SK-N-SH (cell line): ENCODE measurements around the gene ZNF609. TPM values are rescaled to one million over a fixed set of nuclear protein-coding genes. Genes with fewer than 3 reads are reported as not detected.

Source experiments
- CTCF ChIA-PET: fragments of 300-600, 350-600 bp; formaldehyde crosslinking; extraction: SDS; loops from one replicate; lab custom pipeline; 2021; lab: Yijun Ruan, JAX
- POLR2A ChIA-PET: fragments of 350-600 bp; sonication (Branson Sonifier 250); formaldehyde crosslinking; extraction: SDS; loops from one replicate; lab custom pipeline; 2020; ENCODE audit warnings: antibody characterized with exemption, inconsistent platforms; lab: Yijun Ruan, JAX
- DNase-seq: peaks from one replicate; pipeline ENCODE4 v3.0.0; 2012
- H2AFZ ChIP-seq: fragments of 200-600 bp; sonication (generic); 2 replicates; pipeline ENCODE4 v1.8.1; 2016; ENCODE audit warnings: antibody characterized with exemption, mild to moderate bottlenecking, low read depth
- H3F3A ChIP-seq: fragments of 200-600 bp; sonication (generic); replicated peaks from 2 replicates; pipeline ENCODE3; 2016; ENCODE audit warnings: antibody characterized with exemption, mild to moderate bottlenecking; ENCODE audit not compliant: insufficient read depth
- H3K27ac ChIP-seq, 2 experiments: fragments of 200-500 bp in 1 of 2; fragments of 200-600 bp in 1 of 2; sonication (Bioruptor generic) in 1 of 2; sonication (generic), shearing (Covaris generic) in 1 of 2; 2 replicates each; pipeline versions ENCODE4 v1.5.1 to v1.6.1; 2014 to 2016; ENCODE audit warnings: low read depth in 2 of 2, inconsistent platforms in 1 of 2, low read length in 1 of 2, mild to moderate bottlenecking in 1 of 2, mixed read lengths in 1 of 2
- H3K27me3 ChIP-seq: fragments of 200-600 bp; sonication (generic), shearing (Covaris generic); 2 replicates; pipeline ENCODE4 v1.6.1; 2016; ENCODE audit warnings: mixed run types; ENCODE audit not compliant: insufficient read depth
- H3K36me3 ChIP-seq, 2 experiments: fragments of 200-500 bp in 1 of 2; fragments of 200-600 bp in 1 of 2; sonication (Bioruptor generic) in 1 of 2; sonication (generic) in 1 of 2; replicated peaks in 1 of 2; 2 replicates each; pipeline versions ENCODE3 to v1.5.1; 2014 to 2016; ENCODE audit warnings: low read length in 1 of 2, mild to moderate bottlenecking in 1 of 2; ENCODE audit not compliant: insufficient read depth in 2 of 2, control insufficient read depth in 1 of 2
- H3K4me1 ChIP-seq, 2 experiments: fragments of 200-500 bp in 1 of 2; fragments of 200-600 bp in 1 of 2; sonication (Bioruptor generic) in 1 of 2; sonication (generic), shearing (Covaris generic) in 1 of 2; 2 replicates each; pipeline versions ENCODE4 v1.5.1 to v1.6.1; 2014 to 2016; ENCODE audit warnings: low read depth in 1 of 2, low read length in 1 of 2, mixed run types in 1 of 2; ENCODE audit not compliant: insufficient read depth in 2 of 2, control insufficient read depth in 1 of 2
- H3K4me2 ChIP-seq: fragments of 200-600 bp; sonication (generic), shearing (Covaris generic); 2 replicates; pipeline ENCODE4 v1.6.1; 2017; ENCODE audit warnings: mixed run types
- H3K4me3 ChIP-seq, 2 experiments: fragments of 200-500 bp in 1 of 2; fragments of 200-600 bp in 1 of 2; sonication (Bioruptor generic) in 1 of 2; sonication (generic), shearing (Covaris generic) in 1 of 2; 2 replicates each; pipeline versions ENCODE4 v1.5.1 to v1.8.1; 2014 to 2016; ENCODE audit warnings: low read depth in 2 of 2, inconsistent platforms in 1 of 2, low read length in 1 of 2, mild to moderate bottlenecking in 1 of 2, mixed read lengths in 1 of 2, moderate library complexity in 1 of 2
- H3K79me2 ChIP-seq: fragments of 200-600 bp; sonication (generic); 2 replicates; pipeline ENCODE4 v1.8.1; 2017; ENCODE audit warnings: mild to moderate bottlenecking; ENCODE audit not compliant: insufficient read depth
- H3K9ac ChIP-seq: fragments of 200-600 bp; sonication (generic); 2 replicates; pipeline ENCODE4 v1.6.1; 2017; ENCODE audit warnings: mixed run types
- H3K9me2 ChIP-seq: fragments of 200-600 bp; sonication (generic); 2 replicates; pipeline ENCODE4 v1.6.1; 2017; ENCODE audit warnings: mixed run types
- H3K9me3 ChIP-seq: fragments of 200-600 bp; sonication (generic); 2 replicates; pipeline ENCODE4 v1.6.1; 2017; ENCODE audit warnings: mixed run types, mild to moderate bottlenecking, moderate library complexity
- H4K20me1 ChIP-seq: fragments of 200-600 bp; sonication (generic); 2 replicates; pipeline ENCODE4 v1.6.1; 2017; ENCODE audit warnings: mild to moderate bottlenecking, mixed run types; ENCODE audit not compliant: insufficient read depth
- EP300 ChIP-seq, 2 experiments: IDR thresholded peaks; 2 replicates each; pipeline versions ENCODE4 v1.4.0 to v1.6.1; 2012; ENCODE audit warnings: borderline replicate concordance in 1 of 2, low read depth in 1 of 2, low read length in 1 of 2
- EZH2phosphoT487 ChIP-seq: fragments of 200-600 bp; sonication (generic); IDR thresholded peaks from 2 replicates; pipeline ENCODE4 v1.6.1; 2017; ENCODE audit warnings: low read depth, mixed run types, mild to moderate bottlenecking, antibody characterized with exemption, moderate library complexity, borderline replicate concordance
- FOXJ3 ChIP-seq: sonication (generic); formaldehyde crosslinking; IDR thresholded peaks from 2 replicates; pipeline ENCODE4 v1.5.1; 2020; ENCODE audit warnings: mild to moderate bottlenecking, missing genetic modification reagents
- FOXM1 ChIP-seq: IDR thresholded peaks from 2 replicates; pipeline ENCODE4 v1.4.0; 2012; ENCODE audit warnings: low read depth, mild to moderate bottlenecking
- IRF3 ChIP-seq: fragments of 150-350 bp; IDR thresholded peaks from 2 replicates; pipeline ENCODE4 v1.6.1; 2016; ENCODE audit warnings: mild to moderate bottlenecking, low read depth, low read length
- NRF1 ChIP-seq: IDR thresholded peaks from 2 replicates; pipeline ENCODE4 v1.6.1; 2012; ENCODE audit warnings: low read depth, mild to moderate bottlenecking, low read length
- RAD21 ChIP-seq: IDR thresholded peaks from 2 replicates; pipeline ENCODE4 v1.6.1; 2012; ENCODE audit warnings: mild to moderate bottlenecking, low read length
- RCOR1 ChIP-seq: fragments of 150-350 bp; IDR thresholded peaks from 2 replicates; pipeline ENCODE4 v1.6.1; 2017; ENCODE audit warnings: antibody characterized with exemption, low read length
- SIN3A ChIP-seq: IDR thresholded peaks from 2 replicates; pipeline ENCODE4 v1.6.1; 2012; ENCODE audit warnings: low read depth, mild to moderate bottlenecking, low read length, moderate library complexity, borderline replicate concordance
- USF2 ChIP-seq: fragments of 150-350 bp; IDR thresholded peaks from 2 replicates; pipeline ENCODE4 v1.6.1; 2017; ENCODE audit warnings: antibody characterized with exemption, low read length, low read depth, borderline replicate concordance
- YY1 ChIP-seq: IDR thresholded peaks from 2 replicates; pipeline ENCODE4 v1.4.0; 2012; ENCODE audit warnings: low read depth, mild to moderate bottlenecking
- WGBS: methylation state at CpG from one replicate; pipeline ENCODE4 v1.1.6; 2017; ENCODE audit warnings: low lambda C conversion rate; 5-methylcytosine and 5-hydroxymethylcytosine counted together
- polyA plus RNA-seq, 3 experiments: library from polyadenylated mRNA; depleted of rRNA; stranded (reverse); fragments of >200 nt; gene quantifications; 2 replicates each; pipeline ENCODE4 v1.2.3, GENCODE V29; 2012

ZNF609 gene
- polyA plus RNA-seq, 1 of the 3 experiments (the other 2 are of a cell fraction): 12.6 TPM

GRCh38 chr15:64699751-64700388, 239.5 kb downstream of the ZNF609 start:
- Histone ChIP-seq H3K27me3 (no peaks in the 10 kb centered on the region), H3K9ac (no peak overlapping the region), H3K27ac (peak overlapping the region; percentile 22 to 92; a peak in 3 of 4 replicates), H3K9me3 (no peaks in the 10 kb centered on the region), H2AFZ (no peak overlapping the region), H3K79me2 (peaks cover 81% of the 10 kb centered on the region), H3K36me3 (peaks cover 9 to 11% of the 10 kb centered on the region in 2 experiments), H3F3A (no peaks in the 10 kb centered on the region), H4K20me1 (peaks cover 71% of the 10 kb centered on the region), H3K9me2 (no peaks in the 10 kb centered on the region), H3K4me3 (peak overlapping the region; percentile 8 to 21; a peak in 2 of 4 replicates), H3K4me1 (peaks cover 35 to 62% of the 10 kb centered on the region in 2 experiments), H3K4me2 (peak overlapping the region; percentile 89)
- peak; percentile 49 for DNase-seq
- CTCF ChIA-PET: interaction anchor here (1.0 to 24.7 kb wide), 4 partner anchors 14 to 110 kb away, joined by 3 to 513 read pairs (median 14); no protein-coding TSS in a partner anchor
- POLR2A ChIA-PET: interaction anchor here (0.6 kb wide), 2 partner anchors 33 to 127 kb away, joined by 3 read pairs; no protein-coding TSS in a partner anchor
- WGBS: 72% methylated on average over 7 of the region's 7 CpGs
- TF ChIP-seq RCOR1 (no peak), SIN3A (no peak), FOXJ3 (CRISPR knock-in tag) (0 out of 2 replicates have a peak, but pooled peaks have one; percentile 24), NRF1 (no peak)

- DNase-seq: no peak
- Histone ChIP-seq H3K4me1 (peaks cover 35 to 50% of the 10 kb centered on the region in 2 experiments), H2AFZ (no peak overlapping the region), H3K27me3 (no peaks in the 10 kb centered on the region), H3K9me3 (no peaks in the 10 kb centered on the region), H3K4me3 (peak overlapping the region; percentile 70 to 75; a peak in 3 of 4 replicates), H3K79me2 (peaks cover 69% of the 10 kb centered on the region), H4K20me1 (peaks cover 59% of the 10 kb centered on the region), H3K4me2 (peak overlapping the region; percentile 89), H3K27ac (no peak overlapping the region; a peak in 1 of 4 replicates), H3K9ac (0 out of 2 replicates have a peak overlapping the region, but pooled peaks have one; percentile 93), H3K9me2 (no peaks in the 10 kb centered on the region), H3F3A (no peaks in the 10 kb centered on the region), H3K36me3 (peaks cover 3 to 4% of the 10 kb centered on the region in 2 experiments)
- TF ChIP-seq USF2 (no peak), RAD21 (no peak), YY1 (no peak), EP300 (IDR thresholded peaks at IDR 0.05; ENCODE audit: borderline replicate concordance in 1 of 2, low read depth in 1 of 2, low read length in 1 of 2) (no peak), EZH2phosphoT487 (no peak), FOXM1 (no peak), IRF3 (no peak)
- 66% methylated on average over 3 of the region's 3 CpGs for WGBS
- CTCF ChIA-PET: interaction anchor here (1.0 to 24.7 kb wide), 8 partner anchors 10 to 528 kb away, joined by 3 to 513 read pairs (median 4); no protein-coding TSS in a partner anchor
- POLR2A ChIA-PET: no interaction called here
Observed at GRCh38 chr15:64701051-64701450, 240.7 kb downstream of the ZNF609 start.
